NCI-H2107 (cell line): ENCODE data around the gene TECTA.
"Not testable (repeated sequence)": the region's sequence is repeated elsewhere in the genome, so short reads cannot be mapped to it uniquely, and the experiment has no call there.

Experiments
- DNase-seq: peaks from one replicate; lab custom pipeline; 2025; lab: John Stamatoyannopoulos, UW

The TECTA gene

DNA sequence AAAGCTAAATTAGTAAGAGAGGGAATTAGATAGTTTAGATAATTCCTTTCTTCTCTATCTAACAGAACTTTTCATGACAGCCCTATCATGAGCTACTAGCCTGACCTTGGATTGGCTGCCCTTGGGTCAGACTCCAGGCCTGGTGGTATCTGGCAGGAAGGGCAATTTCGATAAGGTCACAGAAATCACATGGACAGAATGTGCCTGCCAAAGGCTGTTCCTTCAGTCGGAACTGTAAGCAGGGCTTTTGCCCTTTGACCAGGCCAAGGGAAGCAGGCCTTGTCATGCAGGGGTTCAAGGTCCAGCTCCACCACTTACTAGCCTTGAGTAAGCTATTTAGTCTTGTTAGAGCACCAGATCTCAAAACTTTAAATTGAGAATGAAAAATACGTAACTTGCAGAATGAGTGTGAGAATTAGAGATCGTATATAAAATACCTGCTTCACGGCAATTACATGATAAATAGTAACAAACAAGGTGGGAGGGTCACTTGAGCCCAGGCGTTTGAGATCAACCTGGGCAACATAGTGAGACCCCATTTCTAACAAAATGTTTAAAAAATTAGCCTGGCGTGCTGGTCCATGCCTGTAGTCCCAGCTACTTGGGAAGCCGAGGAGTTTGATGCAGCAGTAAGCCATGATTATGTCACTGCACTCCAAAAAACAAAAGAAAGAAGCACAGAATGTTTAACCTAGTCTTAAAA is 130.7 kb downstream of the TECTA start:
- no peak for DNase-seq

GRCh38 chr11:121235057-121235456 is 134.0 kb downstream of the TECTA start:
- no peak for DNase-seq

- no peak for DNase-seq
Measured at GRCh38 chr11:121236115-121237001, 135.3 kb downstream of the TECTA start.

DNA sequence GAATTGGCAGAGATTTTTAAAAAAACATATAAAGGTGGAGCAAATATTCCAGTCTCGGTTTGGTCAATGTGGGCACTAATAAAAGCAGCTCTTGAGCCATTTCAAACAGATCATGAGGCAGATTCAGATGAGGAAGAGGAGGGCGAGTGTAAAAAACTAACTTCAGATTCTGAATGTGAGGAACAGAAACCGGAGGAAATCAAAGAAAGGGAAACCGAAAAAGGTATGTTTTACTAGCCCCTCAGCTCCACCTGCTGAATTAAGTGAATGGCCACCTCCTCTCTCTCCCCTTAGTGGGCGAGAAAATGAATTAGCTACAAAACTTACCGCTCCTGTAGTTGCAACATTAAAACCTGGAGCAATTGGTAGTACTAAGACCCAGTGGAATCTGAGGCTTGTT is 136.2 kb downstream of the TECTA start:
- not testable (repeated sequence) for DNase-seq

- DNase-seq: no peak
Measured at GRCh38 chr11:121237686-121238658, 136.9 kb downstream of the TECTA start.

- DNase-seq: no peak
Measured at GRCh38 chr11:121238956-121239355, 137.9 kb downstream of the TECTA start.

DNA sequence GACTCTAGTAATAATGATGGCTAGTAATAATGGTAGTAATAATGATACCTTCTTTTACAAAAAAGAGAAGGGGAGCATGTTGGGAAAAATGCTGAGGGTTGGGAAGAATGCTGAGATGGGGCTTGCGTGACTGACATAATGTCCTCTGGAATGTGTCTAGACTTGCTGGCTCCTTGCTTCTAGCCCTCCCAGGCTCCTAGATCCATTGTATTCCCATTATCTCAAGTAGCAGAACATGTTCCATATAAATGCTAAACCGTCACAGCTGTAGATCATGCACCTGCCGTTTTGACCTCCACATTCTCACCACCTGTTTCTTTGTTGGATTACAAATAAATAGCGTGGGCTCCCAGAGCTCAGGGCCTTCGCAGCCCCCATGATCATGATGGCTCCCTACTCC is 139.0 kb downstream of the TECTA start:
- DNase-seq: not testable (repeated sequence)

- DNase-seq: no peak
Measured at GRCh38 chr11:121240650-121241303, 139.7 kb downstream of the TECTA start.
